ENCODE data around the gene FAM216B. TPM values are rescaled to one million over a fixed set of nuclear protein-coding genes. Genes with fewer than 3 reads are reported as not detected.

The FAM216B gene
- total and polyA plus RNA-seq, 3 experiments from 2014 or later, result not detected

- ChIA-PET POLR2A (no interaction called here), CTCF (no interaction called here)
- Histone ChIP-seq H3K9me3 (ENCODE audit: low read length) (no peaks in the 10 kb centered on the region), H3K27ac (ENCODE audit: low read depth, low read length) (no peak overlapping the region), H3K4me3 (ENCODE audit: low read length) (no peak overlapping the region), H3K4me1 (ENCODE audit: insufficient read depth, low read length) (no peaks in the 10 kb centered on the region), H3K36me3 (ENCODE audit: insufficient read depth, low read length) (no peaks in the 10 kb centered on the region), H3K27me3 (ENCODE audit: insufficient read depth, low read length, poor library complexity, severe bottlenecking) (no peaks in the 10 kb centered on the region)
- H3K36me3 Mint-ChIP-seq, result no peaks in the 10 kb centered on the region
- no peak overlapping the region for H3K4me3 Mint-ChIP-seq
- peaks cover 0 to 7% of the 10 kb centered on the region in 2 donors for H3K27me3 Mint-ChIP-seq
- no peak for DNase-seq
- no peaks in the 10 kb centered on the region for H3K4me1 Mint-ChIP-seq
- no peaks in the 10 kb centered on the region for H3K9me3 Mint-ChIP-seq
- peak overlapping the region in 1 of 8 donors; percentile 5 for H3K27ac Mint-ChIP-seq
Measured at GRCh38 chr13:42750794-42751193, 30.6 kb upstream of the FAM216B start.

- Mint-ChIP-seq H3K9me3 (no peaks in the 10 kb centered on the region), H3K36me3 (no peaks in the 10 kb centered on the region), H3K27me3 (peaks cover 0 to 3% of the 10 kb centered on the region in 2 donors), H3K4me1 (no peaks in the 10 kb centered on the region), H3K27ac (no peak overlapping the region), H3K4me3 (no peak overlapping the region)
- no peaks in the 10 kb centered on the region for H3K36me3 ChIP-seq (ENCODE audit: insufficient read depth, low read length)
- no peak overlapping the region for H3K4me3 ChIP-seq (ENCODE audit: low read length)
- ChIA-PET POLR2A (no interaction called here), CTCF (no interaction called here)
- H3K4me1 ChIP-seq (ENCODE audit: insufficient read depth, low read length), result no peaks in the 10 kb centered on the region
- H3K27ac ChIP-seq (ENCODE audit: low read depth, low read length), result no peak overlapping the region
- no peaks in the 10 kb centered on the region for H3K9me3 ChIP-seq (ENCODE audit: low read length)
- no peaks in the 10 kb centered on the region for H3K27me3 ChIP-seq (ENCODE audit: insufficient read depth, low read length, poor library complexity, severe bottlenecking)
- no peak for DNase-seq
Measured at GRCh38 chr13:42751693-42752092, 29.7 kb upstream of the FAM216B start.

- ChIA-PET CTCF (no interaction called here), POLR2A (no interaction called here)
- no peaks in the 10 kb centered on the region for H3K4me1 Mint-ChIP-seq
- DNase-seq, result no peak
- Histone ChIP-seq H3K36me3 (ENCODE audit: insufficient read depth, low read length) (no peaks in the 10 kb centered on the region), H3K27me3 (ENCODE audit: insufficient read depth, low read length, poor library complexity, severe bottlenecking) (no peaks in the 10 kb centered on the region), H3K4me3 (ENCODE audit: low read length) (no peak overlapping the region), H3K9me3 (ENCODE audit: low read length) (no peaks in the 10 kb centered on the region), H3K4me1 (ENCODE audit: insufficient read depth, low read length) (no peaks in the 10 kb centered on the region), H3K27ac (ENCODE audit: low read depth, low read length) (no peak overlapping the region)
- no peak overlapping the region for H3K4me3 Mint-ChIP-seq
- H3K27ac Mint-ChIP-seq, result no peak overlapping the region
- H3K27me3 Mint-ChIP-seq, result peaks cover 0 to 4% of the 10 kb centered on the region in 2 donors
- H3K9me3 Mint-ChIP-seq, result no peaks in the 10 kb centered on the region
- H3K36me3 Mint-ChIP-seq, result no peaks in the 10 kb centered on the region
Measured at GRCh38 chr13:42752731-42753130, 28.7 kb upstream of the FAM216B start.

GRCh38 chr13:42753697-42754096 is 27.7 kb upstream of the FAM216B start:
- Mint-ChIP-seq H3K36me3 (no peaks in the 10 kb centered on the region), H3K27ac (no peak overlapping the region), H3K9me3 (no peaks in the 10 kb centered on the region), H3K27me3 (peaks cover 0 to 5% of the 10 kb centered on the region in 2 donors), H3K4me1 (no peaks in the 10 kb centered on the region), H3K4me3 (no peak overlapping the region)
- no peaks in the 10 kb centered on the region for H3K4me1 ChIP-seq (ENCODE audit: insufficient read depth, low read length)
- no peaks in the 10 kb centered on the region for H3K36me3 ChIP-seq (ENCODE audit: insufficient read depth, low read length)
- no peak for DNase-seq
- no peaks in the 10 kb centered on the region for H3K9me3 ChIP-seq (ENCODE audit: low read length)
- H3K27ac ChIP-seq (ENCODE audit: low read depth, low read length), result no peak overlapping the region
- no peak overlapping the region for H3K4me3 ChIP-seq (ENCODE audit: low read length)
- no peaks in the 10 kb centered on the region for H3K27me3 ChIP-seq (ENCODE audit: insufficient read depth, low read length, poor library complexity, severe bottlenecking)
- ChIA-PET POLR2A (no interaction called here), CTCF (no interaction called here)

GRCh38 chr13:42754801-42755510 is 26.4 kb upstream of the FAM216B start:
- H3K36me3 ChIP-seq (ENCODE audit: insufficient read depth, low read length), result no peaks in the 10 kb centered on the region
- H3K4me1 ChIP-seq (ENCODE audit: insufficient read depth, low read length), result no peaks in the 10 kb centered on the region
- DNase-seq, result no peak
- CTCF ChIA-PET, result no interaction called here
- H3K4me1 Mint-ChIP-seq, result no peaks in the 10 kb centered on the region
- peaks cover 2 to 12% of the 10 kb centered on the region in 2 donors for H3K27me3 Mint-ChIP-seq
- no peaks in the 10 kb centered on the region for H3K9me3 ChIP-seq (ENCODE audit: low read length)
- peaks cover 0 to 2% (median 0%) of the 10 kb centered on the region in 5 donors for H3K9me3 Mint-ChIP-seq
- no peaks in the 10 kb centered on the region for H3K27me3 ChIP-seq (ENCODE audit: insufficient read depth, low read length, poor library complexity, severe bottlenecking)
- H3K27ac Mint-ChIP-seq, result no peak overlapping the region
- H3K27ac ChIP-seq (ENCODE audit: low read depth, low read length), result no peak overlapping the region
- POLR2A ChIA-PET, result no interaction called here
- H3K4me3 ChIP-seq (ENCODE audit: low read length), result no peak overlapping the region
- no peaks in the 10 kb centered on the region for H3K36me3 Mint-ChIP-seq
- H3K4me3 Mint-ChIP-seq, result no peak overlapping the region

GRCh38 chr13:42757678-42758420 is 23.5 kb upstream of the FAM216B start:
- Mint-ChIP-seq H3K4me3 (no peak overlapping the region), H3K36me3 (no peaks in the 10 kb centered on the region), H3K4me1 (no peaks in the 10 kb centered on the region), H3K27ac (no peak overlapping the region), H3K9me3 (peaks cover 0 to 2% (median 0%) of the 10 kb centered on the region in 5 donors), H3K27me3 (peaks cover 5 to 12% of the 10 kb centered on the region in 2 donors)
- ChIA-PET POLR2A (no interaction called here), CTCF (no interaction called here)
- Histone ChIP-seq H3K27me3 (ENCODE audit: insufficient read depth, low read length, poor library complexity, severe bottlenecking) (no peaks in the 10 kb centered on the region), H3K36me3 (ENCODE audit: insufficient read depth, low read length) (no peaks in the 10 kb centered on the region), H3K9me3 (ENCODE audit: low read length) (no peaks in the 10 kb centered on the region), H3K27ac (ENCODE audit: low read depth, low read length) (no peak overlapping the region), H3K4me3 (ENCODE audit: low read length) (no peak overlapping the region), H3K4me1 (ENCODE audit: insufficient read depth, low read length) (no peaks in the 10 kb centered on the region)
- DNase-seq, result no peak

GRCh38 chr13:42758515-42758914 is 22.9 kb upstream of the FAM216B start:
- ChIA-PET POLR2A (no interaction called here), CTCF (no interaction called here)
- H3K36me3 Mint-ChIP-seq, result no peaks in the 10 kb centered on the region
- Histone ChIP-seq H3K36me3 (ENCODE audit: insufficient read depth, low read length) (no peaks in the 10 kb centered on the region), H3K27me3 (ENCODE audit: insufficient read depth, low read length, poor library complexity, severe bottlenecking) (no peaks in the 10 kb centered on the region), H3K27ac (ENCODE audit: low read depth, low read length) (no peak overlapping the region), H3K4me1 (ENCODE audit: insufficient read depth, low read length) (no peaks in the 10 kb centered on the region), H3K9me3 (ENCODE audit: low read length) (no peaks in the 10 kb centered on the region), H3K4me3 (ENCODE audit: low read length) (no peak overlapping the region)
- no peak overlapping the region for H3K4me3 Mint-ChIP-seq
- H3K9me3 Mint-ChIP-seq, result peaks cover 0 to 2% (median 0%) of the 10 kb centered on the region in 5 donors
- DNase-seq, result no peak
- no peak overlapping the region for H3K27ac Mint-ChIP-seq
- no peaks in the 10 kb centered on the region for H3K4me1 Mint-ChIP-seq
- H3K27me3 Mint-ChIP-seq, result peaks cover 5 to 12% of the 10 kb centered on the region in 2 donors

- Mint-ChIP-seq H3K36me3 (no peaks in the 10 kb centered on the region), H3K9me3 (peaks cover 0 to 2% (median 0%) of the 10 kb centered on the region in 5 donors), H3K4me3 (no peak overlapping the region), H3K4me1 (no peaks in the 10 kb centered on the region), H3K27ac (no peak overlapping the region), H3K27me3 (peaks cover 5 to 22% of the 10 kb centered on the region in 2 donors)
- Histone ChIP-seq H3K36me3 (ENCODE audit: insufficient read depth, low read length) (no peaks in the 10 kb centered on the region), H3K4me3 (ENCODE audit: low read length) (no peak overlapping the region), H3K4me1 (ENCODE audit: insufficient read depth, low read length) (no peaks in the 10 kb centered on the region), H3K27ac (ENCODE audit: low read depth, low read length) (no peak overlapping the region), H3K27me3 (ENCODE audit: insufficient read depth, low read length, poor library complexity, severe bottlenecking) (no peaks in the 10 kb centered on the region), H3K9me3 (ENCODE audit: low read length) (no peaks in the 10 kb centered on the region)
- DNase-seq, result no peak
- ChIA-PET POLR2A (no interaction called here), CTCF (no interaction called here)
Measured at GRCh38 chr13:42760951-42761350, 20.4 kb upstream of the FAM216B start.
